CD8-positive, alpha-beta memory T cell (primary cell): Measurements from ENCODE around the gene CLEC2L. TPM values are rescaled to one million over a fixed set of nuclear protein-coding genes. Genes with fewer than 3 reads are reported as not detected.
A peak's percentile ranks its signal among the peaks of the same experiment; 100 is the strongest.

Source experiments
- CTCF ChIA-PET: fragments of 350-600 bp; sonication (Branson Sonifier 250); formaldehyde crosslinking; loops from one replicate; lab custom pipeline; 2021; ENCODE audit warnings: antibody characterized with exemption; lab: Charles Lee
- POLR2A ChIA-PET: fragments of 350-600 bp; sonication (Branson Sonifier 250); formaldehyde crosslinking; loops from one replicate; lab custom pipeline; 2021; ENCODE audit warnings: antibody characterized with exemption; lab: Charles Lee
- DNase-seq, 5 donors: peaks; one replicate each; pipeline versions ENCODE4 v3.0.0 to v3.0.0-alpha.2; 2020 to 2022; ENCODE audit warnings: mixed read lengths in 1 of 5
- H3K27ac ChIP-seq: one replicate; pipeline ENCODE4 v1.7.0; 2013; ENCODE audit warnings: low read depth, mild to moderate bottlenecking, low read length, moderate library complexity
- H3K27me3 ChIP-seq: 2 replicates; pipeline ENCODE4 v1.7.0; 2013; ENCODE audit warnings: low read length, mild to moderate bottlenecking; ENCODE audit not compliant: insufficient read depth, poor library complexity, severe bottlenecking
- H3K36me3 ChIP-seq: 2 replicates; pipeline ENCODE4 v1.7.0; 2013; ENCODE audit warnings: mild to moderate bottlenecking, low read length, moderate library complexity; ENCODE audit not compliant: insufficient read depth
- H3K4me1 ChIP-seq: 2 replicates; pipeline ENCODE4 v1.7.0; 2013; ENCODE audit warnings: mild to moderate bottlenecking, low read length, moderate library complexity; ENCODE audit not compliant: insufficient read depth
- H3K4me3 ChIP-seq: 2 replicates; pipeline ENCODE4 v1.7.0; 2013; ENCODE audit warnings: mild to moderate bottlenecking, low read length
- H3K9me3 ChIP-seq: 2 replicates; pipeline ENCODE4 v1.7.0; 2013; ENCODE audit warnings: mild to moderate bottlenecking, low read length
- H3K27ac Mint-ChIP-seq, 8 donors: one replicate each; pipeline ENCODE4 v1.8.0; 2020 to 2021; ENCODE audit warnings: mixed read lengths in 8 of 8, mild to moderate bottlenecking in 6 of 8, inconsistent platforms in 3 of 8, moderate library complexity in 3 of 8
- H3K27me3 Mint-ChIP-seq, 2 donors: one replicate each; pipeline ENCODE4 v1.8.0; 2020 to 2021; ENCODE audit warnings: mixed read lengths in 2 of 2, mild to moderate bottlenecking in 1 of 2, moderate library complexity in 1 of 2
- H3K36me3 Mint-ChIP-seq, 3 donors: one replicate each; pipeline ENCODE4 v1.8.0; 2020 to 2021; ENCODE audit warnings: mixed read lengths in 3 of 3, inconsistent platforms in 1 of 3, mild to moderate bottlenecking in 1 of 3
- H3K4me1 Mint-ChIP-seq, 3 donors: one replicate each; pipeline ENCODE4 v1.8.0; 2020 to 2021; ENCODE audit warnings: mixed read lengths in 3 of 3, inconsistent platforms in 1 of 3, mild to moderate bottlenecking in 1 of 3
- H3K4me3 Mint-ChIP-seq, 7 donors: one replicate each; pipeline ENCODE4 v1.8.0; 2020 to 2021; ENCODE audit warnings: mixed read lengths in 7 of 7, mild to moderate bottlenecking in 6 of 7, moderate library complexity in 4 of 7, inconsistent platforms in 2 of 7
- H3K9me3 Mint-ChIP-seq, 5 donors: one replicate each; pipeline ENCODE4 v1.8.0; 2020 to 2022; ENCODE audit warnings: mixed read lengths in 5 of 5, mild to moderate bottlenecking in 3 of 5, moderate library complexity in 2 of 5, inconsistent platforms in 1 of 5
- polyA plus RNA-seq: library from polyadenylated mRNA; unstranded; fragments of 300-500 nt; fragmentation: Illumina TruSeq; gene quantifications from one replicate; pipeline ENCODE4 v1.2.3, GENCODE V29; 2021
- total RNA-seq, 2 experiments: library from RNA; stranded (reverse); gene quantifications; one replicate each; pipeline ENCODE4 v1.2.3, GENCODE V29; 2021

Gene CLEC2L
- total and polyA plus RNA-seq, 3 experiments from 2014 or later = not detected

- Mint-ChIP-seq H3K9me3 (no peaks in the 10 kb centered on the region), H3K27ac (no peak overlapping the region), H3K27me3 (peaks cover 6 to 9% of the 10 kb centered on the region in 2 donors), H3K4me1 (peaks cover 3 to 6% (median 5%) of the 10 kb centered on the region in 3 donors), H3K36me3 (no peaks in the 10 kb centered on the region), H3K4me3 (peak overlapping the region in 2 of 7 donors; percentile 83 to 87)
- H3K27me3 ChIP-seq = no peaks in the 10 kb centered on the region
- POLR2A ChIA-PET = interaction anchor here (0.6 kb wide), 1 partner anchor 206 kb away, joined by 3 read pairs; no protein-coding TSS in a partner anchor
- H3K27ac ChIP-seq = no peak overlapping the region
- H3K4me3 ChIP-seq = no peak overlapping the region
- no peaks in the 10 kb centered on the region for H3K4me1 ChIP-seq
- no peaks in the 10 kb centered on the region for H3K9me3 ChIP-seq
- H3K36me3 ChIP-seq = no peaks in the 10 kb centered on the region
- DNase-seq = no peak
- CTCF ChIA-PET = interaction anchor here (1.0 to 2.0 kb wide), 8 partner anchors 8 to 506 kb away, joined by 3 to 16 read pairs (median 4); no protein-coding TSS in a partner anchor
Observed at GRCh38 chr7:139500770-139501138, 22.7 kb upstream of the CLEC2L start.

- Histone ChIP-seq H3K4me1 (no peaks in the 10 kb centered on the region), H3K4me3 (no peak overlapping the region), H3K27ac (no peak overlapping the region), H3K9me3 (no peaks in the 10 kb centered on the region), H3K36me3 (no peaks in the 10 kb centered on the region), H3K27me3 (no peaks in the 10 kb centered on the region)
- no peak for DNase-seq
- peak overlapping the region in 1 of 7 donors; percentile 11 for H3K4me3 Mint-ChIP-seq
- H3K27me3 Mint-ChIP-seq = peaks cover 6 to 7% of the 10 kb centered on the region in 2 donors
- peaks cover 3 to 6% (median 5%) of the 10 kb centered on the region in 3 donors for H3K4me1 Mint-ChIP-seq
- no peaks in the 10 kb centered on the region for H3K36me3 Mint-ChIP-seq
- CTCF ChIA-PET = interaction anchor here (1.9 kb wide), 1 partner anchor 29 kb away, joined by 5 read pairs; no protein-coding TSS in a partner anchor
- no peak overlapping the region for H3K27ac Mint-ChIP-seq
- POLR2A ChIA-PET = no interaction called here
- H3K9me3 Mint-ChIP-seq = no peaks in the 10 kb centered on the region
Observed at GRCh38 chr7:139502226-139502625, 21.3 kb upstream of the CLEC2L start.

GRCh38 chr7:139505563-139505962 lies 17.9 kb upstream of the CLEC2L start:
- no peaks in the 10 kb centered on the region for H3K36me3 Mint-ChIP-seq
- ChIA-PET POLR2A (no interaction called here), CTCF (no interaction called here)
- no peak overlapping the region for H3K27ac Mint-ChIP-seq
- Histone ChIP-seq H3K9me3 (no peaks in the 10 kb centered on the region), H3K4me3 (no peak overlapping the region), H3K4me1 (no peaks in the 10 kb centered on the region), H3K27me3 (no peaks in the 10 kb centered on the region), H3K27ac (no peak overlapping the region), H3K36me3 (no peaks in the 10 kb centered on the region)
- H3K4me3 Mint-ChIP-seq = no peak overlapping the region
- no peaks in the 10 kb centered on the region for H3K27me3 Mint-ChIP-seq
- no peaks in the 10 kb centered on the region for H3K4me1 Mint-ChIP-seq
- no peaks in the 10 kb centered on the region for H3K9me3 Mint-ChIP-seq
- DNase-seq = no peak

GRCh38 chr7:139509535-139509934 lies 13.9 kb upstream of the CLEC2L start:
- Histone ChIP-seq H3K9me3 (no peaks in the 10 kb centered on the region), H3K4me1 (no peaks in the 10 kb centered on the region), H3K36me3 (no peaks in the 10 kb centered on the region), H3K4me3 (no peak overlapping the region), H3K27me3 (no peaks in the 10 kb centered on the region), H3K27ac (no peak overlapping the region)
- Mint-ChIP-seq H3K4me1 (no peaks in the 10 kb centered on the region), H3K36me3 (no peaks in the 10 kb centered on the region), H3K9me3 (no peaks in the 10 kb centered on the region), H3K27me3 (peaks cover 0 to 2% of the 10 kb centered on the region in 2 donors), H3K27ac (no peak overlapping the region), H3K4me3 (no peak overlapping the region)
- CTCF ChIA-PET = interaction anchor here (0.8 to 3.1 kb wide), 3 partner anchors 9 to 75 kb away, joined by 3 to 16 read pairs (median 3); no protein-coding TSS in a partner anchor
- no peak for DNase-seq
- POLR2A ChIA-PET = no interaction called here

- ChIA-PET CTCF (no interaction called here), POLR2A (no interaction called here)
- Mint-ChIP-seq H3K4me3 (no peak overlapping the region), H3K4me1 (no peaks in the 10 kb centered on the region), H3K27me3 (peaks cover 0 to 2% of the 10 kb centered on the region in 2 donors), H3K27ac (no peak overlapping the region), H3K36me3 (no peaks in the 10 kb centered on the region), H3K9me3 (no peaks in the 10 kb centered on the region)
- H3K4me3 ChIP-seq = no peak overlapping the region
- no peaks in the 10 kb centered on the region for H3K36me3 ChIP-seq
- H3K9me3 ChIP-seq = no peaks in the 10 kb centered on the region
- no peaks in the 10 kb centered on the region for H3K4me1 ChIP-seq
- no peak overlapping the region for H3K27ac ChIP-seq
- no peaks in the 10 kb centered on the region for H3K27me3 ChIP-seq
- DNase-seq = no peak
Observed at GRCh38 chr7:139511315-139511714, 12.2 kb upstream of the CLEC2L start.

GRCh38 chr7:139515266-139515665 lies 8.2 kb upstream of the CLEC2L start:
- H3K36me3 ChIP-seq = no peaks in the 10 kb centered on the region
- H3K4me3 Mint-ChIP-seq = no peak overlapping the region
- H3K36me3 Mint-ChIP-seq = no peaks in the 10 kb centered on the region
- H3K4me3 ChIP-seq = no peak overlapping the region
- H3K4me1 ChIP-seq = no peaks in the 10 kb centered on the region
- H3K4me1 Mint-ChIP-seq = no peaks in the 10 kb centered on the region
- CTCF ChIA-PET = no interaction called here
- H3K27ac ChIP-seq = no peak overlapping the region
- no peak overlapping the region for H3K27ac Mint-ChIP-seq
- POLR2A ChIA-PET = no interaction called here
- H3K9me3 ChIP-seq = no peaks in the 10 kb centered on the region
- DNase-seq = no peak
- peaks cover 10 to 11% of the 10 kb centered on the region in 2 donors for H3K27me3 Mint-ChIP-seq
- H3K9me3 Mint-ChIP-seq = no peaks in the 10 kb centered on the region
- H3K27me3 ChIP-seq = no peaks in the 10 kb centered on the region

- POLR2A ChIA-PET = no interaction called here
- Mint-ChIP-seq H3K36me3 (no peaks in the 10 kb centered on the region), H3K27ac (no peak overlapping the region), H3K27me3 (peaks cover 36 to 53% of the 10 kb centered on the region in 2 donors), H3K4me1 (peaks cover 0 to 4% (median 2%) of the 10 kb centered on the region in 3 donors), H3K4me3 (peak overlapping the region in 1 of 7 donors; percentile 5), H3K9me3 (peaks cover 0 to 3% (median 0%) of the 10 kb centered on the region in 5 donors)
- Histone ChIP-seq H3K27ac (no peak overlapping the region), H3K36me3 (no peaks in the 10 kb centered on the region), H3K27me3 (peaks cover 5% of the 10 kb centered on the region), H3K4me3 (no peak overlapping the region), H3K9me3 (no peaks in the 10 kb centered on the region), H3K4me1 (no peaks in the 10 kb centered on the region)
- CTCF ChIA-PET = no interaction called here
- DNase-seq = no peak
Observed at GRCh38 chr7:139521439-139521838, 2.0 kb upstream of the CLEC2L start.

GRCh38 chr7:139522830-139523198 lies 671 bp upstream of the CLEC2L start:
- Mint-ChIP-seq H3K36me3 (no peaks in the 10 kb centered on the region), H3K9me3 (peaks cover 0 to 3% (median 0%) of the 10 kb centered on the region in 5 donors), H3K4me3 (no peak overlapping the region), H3K27ac (no peak overlapping the region), H3K27me3 (peaks cover 33 to 52% of the 10 kb centered on the region in 2 donors), H3K4me1 (peaks cover 2 to 7% (median 6%) of the 10 kb centered on the region in 3 donors)
- Histone ChIP-seq H3K27me3 (peaks cover 5% of the 10 kb centered on the region), H3K27ac (no peak overlapping the region), H3K4me1 (no peaks in the 10 kb centered on the region), H3K9me3 (no peaks in the 10 kb centered on the region), H3K36me3 (no peaks in the 10 kb centered on the region), H3K4me3 (no peak overlapping the region)
- no peak for DNase-seq
- ChIA-PET CTCF (no interaction called here), POLR2A (no interaction called here)
